Astrocyte of the cerebellum (primary cell): ENCODE data around the gene XRCC3.

Source experiments
- DNase-seq: peaks from one replicate; pipeline ENCODE4 v3.0.0-alpha.2; 2011; ENCODE audit warnings: low read depth
- H3K4me3 ChIP-seq: 2 replicates; pipeline ENCODE4 v1.5.1; 2011; ENCODE audit warnings: mild to moderate bottlenecking, low read depth, low read length, moderate library complexity
- CTCF ChIP-seq: IDR thresholded peaks from 2 replicates; pipeline ENCODE4 v1.5.1; 2012; ENCODE audit warnings: low read length, low read depth, moderate library complexity, mild to moderate bottlenecking; ENCODE audit errors: missing control alignments
- in situ Hi-C: cut with HindIII; loops from 2 replicates; pipeline ENCODE4 v1.10.0; 2017; ENCODE audit warnings: low sequenced_read_pairs

The XRCC3 gene

GRCh38 chr14:103719751-103720150 is 4.5 kb upstream of the XRCC3 start:
- no peak for DNase-seq
- no peak overlapping the region for H3K4me3 ChIP-seq
- no peak for TF ChIP-seq CTCF
- in situ Hi-C loops: no loop called here

DNA sequence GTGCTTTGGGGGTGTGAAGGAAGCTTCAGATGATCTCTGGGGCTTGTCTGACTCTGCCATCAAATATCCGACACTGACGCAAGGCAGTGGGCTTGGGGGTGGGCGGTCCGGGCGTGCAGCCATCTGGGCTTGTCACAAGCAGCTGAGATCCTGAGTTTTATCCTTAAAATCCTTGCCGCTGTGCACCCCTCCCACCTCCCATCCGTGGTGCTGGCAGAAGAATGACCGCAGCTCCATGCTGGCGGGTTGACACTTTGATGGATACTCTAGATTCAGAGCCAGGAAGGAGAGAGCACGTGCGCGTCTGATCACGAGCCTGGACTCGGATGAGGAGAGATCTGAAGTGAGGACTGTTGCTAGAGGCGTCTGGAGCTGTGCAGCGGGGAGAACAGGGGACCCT is 3.3 kb upstream of the XRCC3 start:
- in situ Hi-C loops: no loop called here
- TF ChIP-seq CTCF: no peak
- no peak overlapping the region for H3K4me3 ChIP-seq
- DNase-seq: peak; percentile 56

- TF ChIP-seq CTCF: no peak
- peak overlapping the region; percentile 65 for H3K4me3 ChIP-seq
- in situ Hi-C loops: no loop called here
- DNase-seq: no peak
Measured at GRCh38 chr14:103716899-103717411, 1.7 kb upstream of the XRCC3 start.

DNA sequence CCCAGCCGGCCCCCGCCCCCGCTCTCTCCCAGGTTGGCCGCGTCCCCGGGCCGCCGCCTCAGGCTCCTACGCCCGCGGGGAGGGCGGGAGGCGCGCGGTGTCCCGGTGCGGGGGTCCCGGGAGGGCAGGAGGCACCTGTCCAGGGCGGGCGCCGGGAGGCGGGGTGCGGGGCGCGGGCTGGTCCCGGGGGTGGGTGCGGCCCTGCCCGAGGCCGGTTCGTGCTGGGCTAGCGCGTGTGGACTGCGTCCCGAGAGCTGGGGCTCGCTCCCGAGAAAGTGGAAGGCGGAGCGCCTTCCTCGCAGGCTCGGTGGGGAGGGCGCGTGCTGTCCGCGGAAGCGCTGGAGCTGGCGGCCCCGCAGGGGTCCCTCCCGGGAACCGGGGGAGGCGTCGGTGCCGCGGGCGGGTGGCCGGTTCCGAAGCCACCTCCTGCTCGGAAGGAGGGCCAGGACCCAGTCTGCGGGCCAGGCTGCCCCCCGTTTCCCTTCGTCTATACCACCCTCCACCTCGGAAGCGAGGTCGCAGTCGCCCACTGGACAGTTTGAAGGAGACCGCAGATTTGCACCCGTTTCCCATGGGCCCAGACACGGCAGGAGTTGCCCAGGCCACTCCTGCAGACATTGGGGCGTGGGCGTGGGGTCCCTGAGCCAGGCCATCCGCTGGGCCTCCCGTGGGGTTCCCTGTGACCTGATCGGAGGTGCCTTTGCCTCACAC is 995 bp upstream of the XRCC3 start:
- in situ Hi-C loops: no loop called here
- TF ChIP-seq CTCF: no peak
- no peak for DNase-seq
- peak overlapping the region; percentile 65 for H3K4me3 ChIP-seq

- in situ Hi-C loops: no loop called here
- H3K4me3 ChIP-seq: peak overlapping the region; percentile 65
- no peak for DNase-seq
- no peak for TF ChIP-seq CTCF
Measured at GRCh38 chr14:103714063-103714724, 1.1 kb downstream of the XRCC3 start.

DNA sequence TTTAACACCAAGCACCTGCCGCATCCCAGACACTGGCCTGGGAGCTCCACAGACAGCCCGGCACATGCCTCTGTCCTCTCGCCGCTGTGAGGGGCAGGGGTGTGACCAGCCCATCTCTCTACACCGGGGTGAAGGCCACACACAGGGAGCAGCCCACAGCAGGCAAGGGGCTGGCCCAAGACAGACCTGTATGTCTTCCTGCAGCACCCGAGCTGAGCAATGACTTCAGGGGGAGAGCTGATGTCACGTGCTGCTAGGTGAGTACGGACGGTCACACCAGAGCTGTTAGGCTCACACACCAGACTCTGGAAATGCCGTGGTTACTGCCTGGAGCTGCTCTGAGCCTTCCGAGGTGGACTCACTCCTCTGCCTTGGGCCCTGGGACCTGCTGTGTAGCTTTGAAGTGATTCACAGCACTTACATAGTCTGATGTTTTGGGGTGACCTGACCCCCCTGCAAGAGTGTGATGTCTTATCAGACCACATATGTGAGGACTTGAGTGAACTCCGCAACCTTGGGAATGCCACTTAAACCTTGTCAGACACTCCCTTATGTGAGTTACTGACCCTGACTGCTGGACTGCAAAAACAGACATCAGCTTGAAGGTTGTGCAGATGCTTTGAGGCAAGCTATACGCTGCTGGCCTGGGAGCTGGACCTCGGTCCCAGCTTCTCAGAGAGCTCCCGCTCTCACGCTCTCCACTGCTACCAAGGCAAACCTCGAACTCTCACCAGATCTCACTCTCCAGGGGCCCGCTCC is 1.8 kb downstream of the XRCC3 start:
- TF ChIP-seq CTCF: no peak
- in situ Hi-C loops: no loop called here
- DNase-seq: no peak
- no peak overlapping the region for H3K4me3 ChIP-seq
